DND-41 (cell line): ENCODE results near the gene RPH3AL.

Source experiments
- ATAC-seq: fragments of 200-7000 bp; cut with Tn5 transposase; 3 replicates; pipeline ENCODE4 v1.9.1; 2021; ENCODE audit warnings: low read depth; ENCODE audit not compliant: insufficient read depth
- DNase-seq: peaks from one replicate; pipeline ENCODE4 v3.0.0-alpha.2; 2020
- H2AFZ ChIP-seq: 2 replicates; pipeline ENCODE4 v1.6.0; 2012; ENCODE audit warnings: low read depth, low read length
- H3K27ac ChIP-seq: 2 replicates; pipeline ENCODE4 v1.5.1; 2012; ENCODE audit warnings: low read length, inconsistent platforms
- H3K27me3 ChIP-seq: fragments of 200-600 bp; sonication (generic); 2 replicates; pipeline ENCODE4 v1.6.0; 2012; ENCODE audit warnings: low read length, mild to moderate bottlenecking, inconsistent platforms; ENCODE audit not compliant: insufficient read depth, poor library complexity
- H3K36me3 ChIP-seq: 2 replicates; pipeline ENCODE4 v1.5.1; 2012; ENCODE audit warnings: low read length, inconsistent platforms; ENCODE audit not compliant: insufficient read depth
- H3K4me1 ChIP-seq: 2 replicates; pipeline ENCODE4 v1.5.1; 2012; ENCODE audit warnings: mild to moderate bottlenecking, low read length; ENCODE audit not compliant: insufficient read depth
- H3K4me2 ChIP-seq: 2 replicates; pipeline ENCODE4 v1.6.0; 2012; ENCODE audit warnings: mild to moderate bottlenecking, moderate library complexity, low read length, inconsistent platforms; ENCODE audit not compliant: insufficient read depth
- H3K4me3 ChIP-seq, 2 experiments: fragments of 200-600 bp in 1 of 2; shearing (Covaris generic) in 1 of 2; 2 replicates each; pipeline ENCODE4 v1.5.1; 2012 to 2016; ENCODE audit warnings: inconsistent platforms in 2 of 2, low read length in 2 of 2, mild to moderate bottlenecking in 2 of 2, low read depth in 1 of 2, moderate library complexity in 1 of 2
- H3K79me2 ChIP-seq: 2 replicates; pipeline ENCODE4 v1.6.0; 2012; ENCODE audit warnings: low read length, inconsistent platforms; ENCODE audit not compliant: insufficient read depth
- H3K9ac ChIP-seq: 2 replicates; pipeline ENCODE4 v1.6.0; 2012; ENCODE audit warnings: low read depth, mild to moderate bottlenecking, inconsistent platforms, low read length, moderate library complexity
- H3K9me3 ChIP-seq: 2 replicates; pipeline ENCODE4 v1.5.1; 2012; ENCODE audit warnings: low read length, moderate library complexity, mild to moderate bottlenecking, inconsistent platforms; ENCODE audit not compliant: insufficient read depth, severe bottlenecking
- H4K20me1 ChIP-seq: 2 replicates; pipeline ENCODE4 v1.6.0; 2012; ENCODE audit warnings: low read length; ENCODE audit not compliant: insufficient read depth
- EZH2 ChIP-seq: IDR thresholded peaks from 3 replicates; pipeline ENCODE4 v1.6.1; 2012; ENCODE audit warnings: borderline replicate concordance, low read depth, mild to moderate bottlenecking, moderate library complexity, low read length, inconsistent platforms; ENCODE audit not compliant: severe bottlenecking
- TF ChIP-seq, protein P1 (sequence below): IDR thresholded peaks from 2 replicates; pipeline ENCODE4 v1.5.1; 2012; ENCODE audit warnings: borderline replicate concordance, low read length, moderate library complexity, mild to moderate bottlenecking; ENCODE audit not compliant: poor library complexity, severe bottlenecking; ENCODE audit errors: extremely low read depth

RPH3AL gene

DNA sequence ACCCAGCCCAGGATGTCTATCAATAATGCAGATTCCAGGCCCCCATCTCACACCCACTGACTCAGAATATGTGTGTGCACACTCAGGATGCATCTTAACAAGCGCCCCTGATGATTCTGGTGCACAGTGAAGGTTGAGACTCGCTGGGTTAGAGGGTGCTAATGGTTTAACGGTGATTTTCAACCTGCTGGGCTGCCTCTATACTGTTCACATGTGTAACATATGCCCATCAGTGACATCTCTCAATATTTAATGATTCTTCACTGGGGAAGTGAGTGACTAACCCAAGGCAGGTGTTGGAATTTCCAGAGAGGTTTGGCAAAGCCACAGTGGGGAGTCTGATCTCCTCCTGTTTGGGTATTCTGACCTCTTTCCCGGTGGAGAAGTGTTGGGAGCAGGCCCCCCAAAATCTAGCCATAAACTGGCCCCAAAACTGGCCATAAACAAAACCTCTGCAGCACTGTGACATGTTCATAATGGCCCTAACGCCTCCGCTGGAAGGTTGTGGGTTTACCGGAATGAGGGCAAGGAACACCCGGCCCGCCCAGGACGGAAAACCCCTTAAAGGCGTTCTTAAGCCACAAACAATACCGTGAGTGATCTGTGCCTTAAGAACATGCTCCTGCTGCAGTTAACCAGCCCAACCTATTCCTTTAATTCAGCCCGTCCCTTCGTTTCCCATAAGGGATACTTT lies 167.0 kb downstream of the RPH3AL start:
- DNase-seq: no peak
- no peaks in the 10 kb centered on the region for H3K9me3 ChIP-seq
- H4K20me1 ChIP-seq: no peaks in the 10 kb centered on the region
- no peak overlapping the region for H2AFZ ChIP-seq
- H3K36me3 ChIP-seq: no peaks in the 10 kb centered on the region
- no peak overlapping the region for H3K4me3 ChIP-seq
- H3K27ac ChIP-seq: no peak overlapping the region
- no peaks in the 10 kb centered on the region for H3K79me2 ChIP-seq
- H3K4me2 ChIP-seq: no peak overlapping the region
- TF ChIP-seq, protein P1, sequence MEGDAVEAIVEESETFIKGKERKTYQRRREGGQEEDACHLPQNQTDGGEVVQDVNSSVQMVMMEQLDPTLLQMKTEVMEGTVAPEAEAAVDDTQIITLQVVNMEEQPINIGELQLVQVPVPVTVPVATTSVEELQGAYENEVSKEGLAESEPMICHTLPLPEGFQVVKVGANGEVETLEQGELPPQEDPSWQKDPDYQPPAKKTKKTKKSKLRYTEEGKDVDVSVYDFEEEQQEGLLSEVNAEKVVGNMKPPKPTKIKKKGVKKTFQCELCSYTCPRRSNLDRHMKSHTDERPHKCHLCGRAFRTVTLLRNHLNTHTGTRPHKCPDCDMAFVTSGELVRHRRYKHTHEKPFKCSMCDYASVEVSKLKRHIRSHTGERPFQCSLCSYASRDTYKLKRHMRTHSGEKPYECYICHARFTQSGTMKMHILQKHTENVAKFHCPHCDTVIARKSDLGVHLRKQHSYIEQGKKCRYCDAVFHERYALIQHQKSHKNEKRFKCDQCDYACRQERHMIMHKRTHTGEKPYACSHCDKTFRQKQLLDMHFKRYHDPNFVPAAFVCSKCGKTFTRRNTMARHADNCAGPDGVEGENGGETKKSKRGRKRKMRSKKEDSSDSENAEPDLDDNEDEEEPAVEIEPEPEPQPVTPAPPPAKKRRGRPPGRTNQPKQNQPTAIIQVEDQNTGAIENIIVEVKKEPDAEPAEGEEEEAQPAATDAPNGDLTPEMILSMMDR: no peak
- no peak for TF ChIP-seq EZH2
- no peaks in the 10 kb centered on the region for H3K4me1 ChIP-seq
- no peak overlapping the region for H3K9ac ChIP-seq
- ATAC-seq: no peak
- peaks cover 2% of the 10 kb centered on the region for H3K27me3 ChIP-seq

DNA sequence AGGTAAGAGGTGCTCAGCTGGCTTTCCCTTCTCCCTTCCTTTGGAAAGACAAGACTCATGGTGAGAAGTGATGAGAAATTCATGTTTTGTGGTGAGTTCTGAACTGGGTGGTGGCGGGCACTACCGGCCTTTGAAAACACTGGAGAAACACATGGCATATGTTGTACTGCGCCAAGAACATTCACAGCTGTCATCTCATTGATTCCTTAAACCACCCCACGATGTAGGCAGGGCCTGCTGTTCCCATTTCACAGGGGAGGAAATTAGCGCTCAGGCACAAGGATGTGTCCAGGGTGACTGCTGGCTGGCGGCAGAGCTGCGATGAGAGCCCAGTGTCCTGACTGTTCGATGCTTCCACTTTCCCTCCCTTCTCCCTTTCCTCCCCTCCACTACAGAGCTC lies 169.6 kb downstream of the RPH3AL start:
- H3K27me3 ChIP-seq: peaks cover 5% of the 10 kb centered on the region
- DNase-seq (no peak), ATAC-seq (no peak)
- H3K79me2 ChIP-seq: no peaks in the 10 kb centered on the region
- no peak for TF ChIP-seq EZH2
- TF ChIP-seq, protein P1: no peak
- no peak overlapping the region for H3K4me3 ChIP-seq
- H3K27ac ChIP-seq: no peak overlapping the region
- H3K9me3 ChIP-seq: no peaks in the 10 kb centered on the region
- no peak overlapping the region for H3K4me2 ChIP-seq
- no peak overlapping the region for H2AFZ ChIP-seq
- H4K20me1 ChIP-seq: no peaks in the 10 kb centered on the region
- H3K36me3 ChIP-seq: no peaks in the 10 kb centered on the region
- H3K4me1 ChIP-seq: no peaks in the 10 kb centered on the region
- H3K9ac ChIP-seq: no peak overlapping the region

DNA sequence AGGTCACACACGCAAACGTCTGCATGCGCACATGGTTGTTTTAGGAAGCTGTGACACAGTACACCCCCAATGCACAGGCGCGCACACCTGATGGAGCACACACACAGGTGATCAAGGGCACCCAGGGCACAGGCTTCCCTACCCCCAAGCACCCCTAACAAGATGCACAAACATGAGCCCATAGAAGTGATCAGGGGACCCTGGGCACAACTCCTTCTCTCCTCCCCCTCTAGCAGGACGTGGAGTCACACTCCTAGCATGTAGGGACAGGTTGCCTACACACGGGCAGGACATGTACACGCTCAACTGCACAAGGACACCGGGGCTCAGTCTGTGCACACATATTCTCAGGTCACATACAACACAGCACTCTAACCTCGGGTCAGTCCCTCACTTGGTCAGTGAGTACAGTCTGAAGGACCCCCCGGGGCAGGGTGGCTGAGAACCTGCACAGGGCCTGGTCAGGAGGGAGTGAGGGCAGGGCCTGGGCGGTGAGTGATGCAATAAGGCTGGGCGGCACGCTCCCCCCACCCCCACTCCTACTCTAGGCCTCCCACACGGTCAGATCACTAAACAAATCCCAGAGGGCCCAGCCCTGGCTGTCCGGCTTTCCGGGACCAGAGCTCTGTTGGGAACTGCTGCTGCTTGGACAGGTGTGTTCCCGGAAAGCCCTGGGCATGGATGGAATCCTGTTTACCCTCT lies 170.4 kb downstream of the RPH3AL start:
- H3K36me3 ChIP-seq: no peaks in the 10 kb centered on the region
- H3K4me2 ChIP-seq: no peak overlapping the region
- DNase-seq (no peak), ATAC-seq (no peak)
- TF ChIP-seq, protein P1: no peak
- TF ChIP-seq EZH2: no peak
- H3K9ac ChIP-seq: no peak overlapping the region
- no peak overlapping the region for H2AFZ ChIP-seq
- no peaks in the 10 kb centered on the region for H3K79me2 ChIP-seq
- H3K27ac ChIP-seq: no peak overlapping the region
- no peaks in the 10 kb centered on the region for H3K4me1 ChIP-seq
- no peak overlapping the region for H3K4me3 ChIP-seq
- H3K27me3 ChIP-seq: peaks cover 5% of the 10 kb centered on the region
- no peaks in the 10 kb centered on the region for H3K9me3 ChIP-seq
- H4K20me1 ChIP-seq: no peaks in the 10 kb centered on the region
